Uterus (tissue), 2 donors: ENCODE results near the gene INS.

Source experiments
- CTCF ChIP-seq, 4 experiments: fragments of 200-600 bp in 2 of 4; fragments of 450-650 bp in 2 of 4; sonication (generic) in 2 of 4; IDR thresholded peaks; one replicate each; pipeline ENCODE4 v1.5.1; 2016 to 2019; ENCODE audit warnings: antibody characterized with exemption in 4 of 4, mild to moderate bottlenecking in 2 of 4, moderate library complexity in 1 of 4
- POLR2A ChIP-seq, 2 donors: fragments of 450-650 bp; IDR thresholded peaks; one replicate each; pipeline ENCODE4 v1.6.1; 2016; ENCODE audit warnings: antibody characterized with exemption in 2 of 2, mild to moderate bottlenecking in 1 of 2, moderate library complexity in 1 of 2

GRCh38 chr11:2193099-2193887 lies 32.3 kb upstream of the INS start:
- no peak for TF ChIP-seq CTCF (IDR thresholded peaks at IDR 0.05)
- no peak for TF ChIP-seq POLR2A (IDR thresholded peaks at IDR 0.05)
